Activated CD4-positive, alpha-beta T cell treated with anti-CD3 and anti-CD28 coated beads, Interleukin-2, amount 50 U/mL, for 24 hours (primary cell): ENCODE data around the gene POMZP3.
A peak's percentile ranks its signal among the peaks of the same experiment; 100 is the strongest.
"Not testable (repeated sequence)": the region's sequence is repeated elsewhere in the genome, so short reads cannot be mapped to it uniquely, and the experiment has no call there.

Experiments used
- DNase-seq, 2 donors: peaks; one replicate each; pipeline ENCODE4 v3.0.0-alpha.2; 2020; ENCODE audit warnings: low read depth in 1 of 2, low spot score in 1 of 2

Gene POMZP3

GRCh38 chr7:76588586-76588985, 38.5 kb downstream of the POMZP3 start:
- not testable (repeated sequence) for DNase-seq

- not testable (repeated sequence) for DNase-seq
These were observed 40.3 kb downstream of the POMZP3 start for GRCh38 chr7:76586585-76587315.

- not testable (repeated sequence) for DNase-seq
These were observed 43.3 kb downstream of the POMZP3 start for GRCh38 chr7:76583636-76584281.

GRCh38 chr7:76582848-76583631, 44.0 kb downstream of the POMZP3 start:
- DNase-seq = peak in 1 of 2 donors; percentile 3

GRCh38 chr7:76575919-76576655, 51.0 kb downstream of the POMZP3 start:
- not testable (repeated sequence) for DNase-seq

- DNase-seq = not testable (repeated sequence)
These were observed 51.6 kb downstream of the POMZP3 start for GRCh38 chr7:76575431-76575830.

GRCh38 chr7:76572296-76572695, 54.8 kb downstream of the POMZP3 start:
- not testable (repeated sequence) for DNase-seq

GRCh38 chr7:76570324-76570775, 56.7 kb downstream of the POMZP3 start:
- not testable (repeated sequence) for DNase-seq

GRCh38 chr7:76568742-76569141, 58.3 kb downstream of the POMZP3 start:
- not testable (repeated sequence) for DNase-seq

GRCh38 chr7:76567753-76568152, 59.3 kb downstream of the POMZP3 start:
- not testable (repeated sequence) for DNase-seq

GRCh38 chr7:76567311-76567710, 59.8 kb downstream of the POMZP3 start:
- not testable (repeated sequence) for DNase-seq

- DNase-seq = not testable (repeated sequence)
These were observed 62.1 kb downstream of the POMZP3 start for GRCh38 chr7:76565001-76565400.

GRCh38 chr7:76561342-76561741, 65.7 kb downstream of the POMZP3 start:
- DNase-seq = not testable (repeated sequence)

- DNase-seq = not testable (repeated sequence)
These were observed 66.9 kb downstream of the POMZP3 start for GRCh38 chr7:76560157-76560556.
